Testis (tissue), 3 donors: ENCODE results near the gene MEG3. TPM values are rescaled to one million over a fixed set of nuclear protein-coding genes. Genes with fewer than 3 reads are reported as not detected.

Experiments
- DNase-seq: peaks from one replicate; pipeline ENCODE4 v3.0.0-alpha.2; 2019
- H3K27ac ChIP-seq, 2 donors: fragments of 200-600 bp; sonication (generic); one replicate each; pipeline ENCODE4 v1.5.1; 2019
- H3K27me3 ChIP-seq: fragments of 200-600 bp; sonication (generic); one replicate; pipeline ENCODE4 v1.5.1; 2019
- H3K36me3 ChIP-seq: fragments of 200-600 bp; sonication (generic); one replicate; pipeline ENCODE4 v1.5.1; 2017; ENCODE audit warnings: low read depth; ENCODE audit errors: missing control alignments
- H3K4me1 ChIP-seq: fragments of 200-600 bp; sonication (generic); one replicate; pipeline ENCODE4 v1.5.1; 2019
- H3K4me3 ChIP-seq, 2 donors: fragments of 200-600 bp; sonication (generic); one replicate each; pipeline ENCODE4 v1.5.1; 2017 to 2019
- H3K9me3 ChIP-seq: fragments of 200-600 bp; sonication (generic); one replicate; pipeline ENCODE4 v1.5.1; 2017
- POLR2A ChIP-seq: fragments of 450-650 bp; IDR thresholded peaks from one replicate; pipeline ENCODE4 v1.6.1; 2017; ENCODE audit warnings: antibody characterized with exemption, mild to moderate bottlenecking, moderate library complexity
- WGBS, 2 donors: methylation state at CpG; one replicate each; pipeline ENCODE4 v1.1.5; 2018; 5-methylcytosine and 5-hydroxymethylcytosine counted together
- intact Hi-C: fragments of 100-400 bp; cut with DNase I; formaldehyde crosslinking; loops from one replicate; pipeline ENCODE4 v1.15.1; 2023; ENCODE audit warnings: low total_unique reads
- polyA plus RNA-seq: library from polyadenylated mRNA; stranded (reverse); fragments of 350-450 nt; fragmentation: Illumina TruSeq; extraction: RNeasy Lipid Tissue Mini Kit (QIAGEN cat#74804); gene quantifications from one replicate; pipeline ENCODE4 v1.2.3, GENCODE V29; 2014; ENCODE audit warnings: low read depth, low replicate concordance; ENCODE audit not compliant: insufficient read depth
- total RNA-seq, 2 donors: library from RNA; depleted of rRNA; stranded (reverse); fragments of >200 nt; gene quantifications; one replicate each; pipeline ENCODE4 v1.2.3, GENCODE V29; 2016
- TF ChIP-seq, protein P1 (sequence below), 3 experiments: fragments of 450-650 bp in 2 of 3; fragments of 200-600 bp in 1 of 3; sonication (generic) in 1 of 3; IDR thresholded peaks; one replicate each; pipeline ENCODE4 v1.5.1; 2016 to 2019; ENCODE audit warnings: antibody characterized with exemption in 3 of 3, mild to moderate bottlenecking in 2 of 3, moderate library complexity in 1 of 3

The MEG3 gene
- total and polyA plus RNA-seq, 3 donors from 2014 or later: 107 to 324 (median 228) TPM

GRCh38 chr14:100872259-100873095, 46.6 kb downstream of the MEG3 start:
- Histone ChIP-seq H3K27me3 (no peaks in the 10 kb centered on the region), H3K36me3 (no peaks in the 10 kb centered on the region), H3K27ac (no peak overlapping the region), H3K4me3 (no peak overlapping the region), H3K4me1 (no peaks in the 10 kb centered on the region), H3K9me3 (no peaks in the 10 kb centered on the region)
- 78 to 80% methylated on average over 15 of the region's 15 CpGs for WGBS, 2 donors
- no peak for DNase-seq
- TF ChIP-seq, protein P1, sequence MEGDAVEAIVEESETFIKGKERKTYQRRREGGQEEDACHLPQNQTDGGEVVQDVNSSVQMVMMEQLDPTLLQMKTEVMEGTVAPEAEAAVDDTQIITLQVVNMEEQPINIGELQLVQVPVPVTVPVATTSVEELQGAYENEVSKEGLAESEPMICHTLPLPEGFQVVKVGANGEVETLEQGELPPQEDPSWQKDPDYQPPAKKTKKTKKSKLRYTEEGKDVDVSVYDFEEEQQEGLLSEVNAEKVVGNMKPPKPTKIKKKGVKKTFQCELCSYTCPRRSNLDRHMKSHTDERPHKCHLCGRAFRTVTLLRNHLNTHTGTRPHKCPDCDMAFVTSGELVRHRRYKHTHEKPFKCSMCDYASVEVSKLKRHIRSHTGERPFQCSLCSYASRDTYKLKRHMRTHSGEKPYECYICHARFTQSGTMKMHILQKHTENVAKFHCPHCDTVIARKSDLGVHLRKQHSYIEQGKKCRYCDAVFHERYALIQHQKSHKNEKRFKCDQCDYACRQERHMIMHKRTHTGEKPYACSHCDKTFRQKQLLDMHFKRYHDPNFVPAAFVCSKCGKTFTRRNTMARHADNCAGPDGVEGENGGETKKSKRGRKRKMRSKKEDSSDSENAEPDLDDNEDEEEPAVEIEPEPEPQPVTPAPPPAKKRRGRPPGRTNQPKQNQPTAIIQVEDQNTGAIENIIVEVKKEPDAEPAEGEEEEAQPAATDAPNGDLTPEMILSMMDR (IDR thresholded peaks at IDR 0.05): no peak
- TF ChIP-seq POLR2A: no peak
- intact Hi-C loops: no loop called here

DNA sequence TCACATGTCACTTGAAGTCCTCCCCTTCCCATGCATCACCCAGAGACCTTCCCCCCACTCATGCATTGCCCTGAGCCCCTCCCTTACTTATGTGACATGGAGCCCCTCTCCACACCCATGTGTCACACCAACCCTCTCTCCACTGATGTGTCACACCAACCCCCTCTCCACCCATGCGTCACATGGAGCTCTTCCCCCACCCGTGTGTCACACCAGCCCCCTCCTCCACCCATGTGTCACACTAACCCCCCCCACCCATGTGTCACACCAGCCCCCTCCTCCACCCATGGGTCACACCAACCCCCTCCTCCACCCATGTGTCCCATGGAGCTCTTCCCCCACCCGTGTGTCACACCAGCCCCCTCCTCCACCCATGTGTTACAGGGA, 47.2 kb downstream of the MEG3 start:
- no peak overlapping the region for H3K4me3 ChIP-seq
- no peaks in the 10 kb centered on the region for H3K9me3 ChIP-seq
- no peaks in the 10 kb centered on the region for H3K4me1 ChIP-seq
- no peak overlapping the region for H3K27ac ChIP-seq
- DNase-seq: no peak
- H3K36me3 ChIP-seq: no peaks in the 10 kb centered on the region
- intact Hi-C loops: no loop called here
- TF ChIP-seq POLR2A: no peak
- TF ChIP-seq, protein P1 (IDR thresholded peaks at IDR 0.05): no peak
- H3K27me3 ChIP-seq: no peaks in the 10 kb centered on the region
- WGBS, 2 donors: 54 to 63% methylated on average over 3 of the region's 3 CpGs

GRCh38 chr14:100874051-100874410, 48.1 kb downstream of the MEG3 start:
- TF ChIP-seq POLR2A: no peak
- TF ChIP-seq, protein P1 (IDR thresholded peaks at IDR 0.05): no peak
- no peaks in the 10 kb centered on the region for H3K27me3 ChIP-seq
- no peak overlapping the region for H3K27ac ChIP-seq
- H3K4me1 ChIP-seq: no peaks in the 10 kb centered on the region
- no peak for DNase-seq
- intact Hi-C loops: no loop called here
- WGBS, 2 donors: 94 to 97% methylated on average over 3 to 4 of the region's 4 CpGs
- H3K36me3 ChIP-seq: no peaks in the 10 kb centered on the region
- no peak overlapping the region for H3K4me3 ChIP-seq
- no peaks in the 10 kb centered on the region for H3K9me3 ChIP-seq

- no peaks in the 10 kb centered on the region for H3K27me3 ChIP-seq
- H3K4me1 ChIP-seq: no peaks in the 10 kb centered on the region
- intact Hi-C loops: no loop called here
- H3K27ac ChIP-seq: no peak overlapping the region
- H3K36me3 ChIP-seq: no peaks in the 10 kb centered on the region
- WGBS, 2 donors: 85 to 92% methylated on average over 16 to 21 of the region's 21 CpGs
- no peaks in the 10 kb centered on the region for H3K9me3 ChIP-seq
- DNase-seq: no peak
- no peak overlapping the region for H3K4me3 ChIP-seq
- TF ChIP-seq, protein P1 (IDR thresholded peaks at IDR 0.05): no peak
- TF ChIP-seq POLR2A: no peak
These were observed 48.6 kb downstream of the MEG3 start for GRCh38 chr14:100874411-100875091.
